ENCODE results near the gene C16orf78. TPM values are rescaled to one million over a fixed set of nuclear protein-coding genes. Genes with fewer than 3 reads are reported as not detected.

C16orf78 gene
- total and polyA plus RNA-seq, 9 donors: not detected

- no peak for DNase-seq
- H3K9me3 ChIP-seq: no peaks in the 10 kb centered on the region
- no peaks in the 10 kb centered on the region for H3K27me3 ChIP-seq
- no peaks in the 10 kb centered on the region for H3K4me1 ChIP-seq (ENCODE audit: insufficient read depth)
- intact Hi-C loops (cut with DNase I): no loop called here
- no peak overlapping the region for H3K27ac ChIP-seq
- TF ChIP-seq POLR2A (IDR thresholded peaks at IDR 0.05): no peak
- no peak for TF ChIP-seq EP300 (IDR thresholded peaks at IDR 0.05)
- no peak for TF ChIP-seq CTCF (IDR thresholded peaks at IDR 0.05)
- H3K4me3 ChIP-seq: no peak overlapping the region
- H3K36me3 ChIP-seq: no peaks in the 10 kb centered on the region
- 65 to 86% (median 74%) methylated on average over 9 of the region's 9 CpGs for WGBS, 3 donors
Observed at GRCh38 chr16:49330562-49331201, 42.9 kb upstream of the C16orf78 start.

DNA sequence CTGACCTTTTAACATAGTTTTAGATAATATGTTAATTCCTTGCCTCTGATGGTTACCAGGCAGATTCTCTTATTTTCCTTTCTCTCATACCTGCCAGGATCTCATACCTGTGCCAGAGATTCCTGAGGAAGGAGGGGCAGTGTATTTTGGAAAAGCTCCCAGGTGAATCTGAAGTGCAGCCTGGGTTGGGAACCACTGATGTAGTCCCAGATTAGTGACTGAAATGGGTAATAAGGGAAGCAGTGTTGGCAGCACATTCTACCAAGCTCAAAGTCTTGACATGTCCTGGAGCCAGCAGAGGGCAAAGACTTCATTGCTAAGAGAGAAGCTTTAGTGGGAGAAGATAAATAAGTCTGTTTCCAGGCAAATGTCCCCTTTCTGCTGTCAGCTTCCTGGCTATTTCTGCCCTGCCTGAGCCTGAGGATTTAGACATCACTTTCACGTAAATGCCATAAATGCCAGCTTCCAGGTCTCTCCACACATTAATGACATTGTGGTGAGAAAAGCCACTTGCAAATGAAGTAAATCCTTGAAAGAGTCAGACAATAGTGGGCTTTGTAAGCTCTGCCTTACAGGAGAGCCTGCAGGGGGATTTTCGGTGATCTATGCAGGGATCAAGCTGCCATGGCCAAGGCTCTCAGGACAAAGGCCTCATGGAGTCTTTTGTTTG lies 40.9 kb upstream of the C16orf78 start:
- Histone ChIP-seq H3K27ac (no peak overlapping the region), H3K27me3 (no peaks in the 10 kb centered on the region), H3K36me3 (no peaks in the 10 kb centered on the region), H3K4me3 (no peak overlapping the region), H3K9me3 (no peaks in the 10 kb centered on the region), H3K4me1 (ENCODE audit: insufficient read depth) (no peaks in the 10 kb centered on the region)
- TF ChIP-seq CTCF (IDR thresholded peaks at IDR 0.05) (no peak), POLR2A (IDR thresholded peaks at IDR 0.05) (no peak), EP300 (IDR thresholded peaks at IDR 0.05) (no peak)
- 64 to 86% (median 72%) methylated on average over 2 of the region's 2 CpGs for WGBS, 3 donors
- intact Hi-C loops (cut with DNase I): no loop called here
- no peak for DNase-seq

DNA sequence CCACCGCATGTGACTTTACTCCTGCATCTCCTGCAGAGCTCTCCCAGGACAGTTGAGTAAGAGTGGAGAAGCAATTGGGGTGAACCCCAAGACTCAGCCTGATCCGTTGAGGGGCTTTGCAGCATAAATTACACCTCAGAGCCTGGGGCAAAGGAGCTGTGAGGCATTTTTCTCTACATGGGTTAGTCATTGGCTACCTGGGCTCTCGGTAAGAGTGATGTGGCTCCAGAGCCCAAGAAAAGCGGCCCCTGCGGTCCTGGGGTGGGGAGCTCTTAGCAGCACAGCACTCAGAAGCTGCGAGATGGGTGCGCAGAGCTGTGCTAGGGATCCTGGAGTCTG lies 40.4 kb upstream of the C16orf78 start:
- intact Hi-C loops (cut with DNase I): no loop called here
- TF ChIP-seq CTCF (IDR thresholded peaks at IDR 0.05): no peak
- TF ChIP-seq POLR2A (IDR thresholded peaks at IDR 0.05): no peak
- no peak for TF ChIP-seq EP300 (IDR thresholded peaks at IDR 0.05)
- no peak for DNase-seq
- 78 to 81% (median 79%) methylated on average over 7 of the region's 7 CpGs for WGBS, 3 donors
- H3K9me3 ChIP-seq: no peaks in the 10 kb centered on the region
- no peaks in the 10 kb centered on the region for H3K4me1 ChIP-seq (ENCODE audit: insufficient read depth)
- H3K27me3 ChIP-seq: no peaks in the 10 kb centered on the region
- no peak overlapping the region for H3K4me3 ChIP-seq
- H3K36me3 ChIP-seq: no peaks in the 10 kb centered on the region
- no peak overlapping the region for H3K27ac ChIP-seq

DNA sequence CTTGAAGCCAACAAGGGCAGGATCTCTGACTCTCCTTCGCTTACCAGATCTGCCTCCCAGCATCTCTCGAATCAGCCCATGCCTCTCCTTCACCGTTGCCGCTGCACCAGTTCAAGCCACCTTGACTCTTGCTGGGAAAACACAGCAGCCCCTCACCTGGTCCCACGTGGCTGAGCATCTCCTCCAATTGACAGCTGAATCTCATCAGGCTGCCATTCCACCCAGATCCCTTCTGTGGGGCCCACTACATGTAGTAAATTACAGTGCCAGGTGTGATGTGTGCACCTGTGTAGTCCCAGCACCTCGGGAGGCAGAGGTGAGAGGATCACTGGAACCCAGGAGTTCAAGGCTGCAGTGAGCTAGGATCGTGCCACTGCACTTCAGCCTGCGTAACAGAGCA lies 37.8 kb upstream of the C16orf78 start:
- Histone ChIP-seq H3K36me3 (no peaks in the 10 kb centered on the region), H3K27me3 (no peaks in the 10 kb centered on the region), H3K4me3 (no peak overlapping the region), H3K9me3 (no peaks in the 10 kb centered on the region), H3K4me1 (ENCODE audit: insufficient read depth) (no peaks in the 10 kb centered on the region), H3K27ac (no peak overlapping the region)
- no peak for TF ChIP-seq POLR2A (IDR thresholded peaks at IDR 0.05)
- DNase-seq: no peak
- WGBS, 3 donors: 51 to 58% (median 54%) methylated on average over 8 of the region's 8 CpGs
- intact Hi-C loops (cut with DNase I): no loop called here

DNA sequence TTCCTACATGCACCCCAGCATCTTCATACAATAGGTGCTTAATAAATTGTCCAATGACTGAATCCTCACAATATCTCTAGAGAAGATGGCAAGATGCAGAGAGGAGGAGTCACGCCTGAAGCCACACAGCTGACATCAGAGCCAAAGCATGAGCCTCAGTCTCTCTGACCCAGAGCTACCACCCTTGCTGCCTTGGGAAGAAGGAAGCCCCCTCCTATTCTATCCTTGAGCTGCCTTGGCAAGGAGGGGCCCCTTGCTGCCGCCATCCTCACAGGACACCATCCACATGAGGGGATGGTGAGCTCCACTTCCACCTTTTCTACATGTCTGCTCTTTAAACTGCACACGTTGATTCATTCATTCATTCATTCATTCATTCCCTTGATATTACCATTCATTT lies 37.0 kb upstream of the C16orf78 start:
- Histone ChIP-seq H3K4me1 (ENCODE audit: insufficient read depth) (no peaks in the 10 kb centered on the region), H3K9me3 (no peaks in the 10 kb centered on the region), H3K27me3 (no peaks in the 10 kb centered on the region), H3K36me3 (no peaks in the 10 kb centered on the region), H3K27ac (no peak overlapping the region), H3K4me3 (no peak overlapping the region)
- intact Hi-C loops (cut with DNase I): no loop called here
- no peak for DNase-seq
- TF ChIP-seq EP300 (IDR thresholded peaks at IDR 0.05) (no peak), POLR2A (IDR thresholded peaks at IDR 0.05) (no peak), CTCF (IDR thresholded peaks at IDR 0.05) (no peak)
- 70 to 78% (median 71%) methylated on average over 3 of the region's 3 CpGs for WGBS, 3 donors

Data from ovary (tissue), 9 donors.